MCF 10A (cell line): ENCODE data around the gene TNNI3K. TPM values are rescaled to one million over a fixed set of nuclear protein-coding genes. Genes with fewer than 3 reads are reported as not detected.

Experiments
- BruUV-seq: library from RNA; stranded (reverse); fragments of 400-500 nt; replicated peaks from 2 replicates; lab custom pipeline; 2021; lab: Mats Ljungman, UMichigan
- CTCF ChIA-PET: fragments of 300-600 bp; sonication (Branson Sonifier 250); formaldehyde crosslinking; extraction: SDS; loops from one replicate; lab custom pipeline; 2021; ENCODE audit warnings: antibody characterized with exemption, inconsistent platforms; lab: Yijun Ruan, JAX
- POLR2A ChIA-PET: fragments of 300-600, 350-650 bp; sonication (Branson Sonifier 250); formaldehyde crosslinking; extraction: SDS; loops from one replicate; lab custom pipeline; 2020; ENCODE audit warnings: antibody characterized with exemption, inconsistent platforms; lab: Yijun Ruan, JAX
- DNase-seq: peaks from one replicate; pipeline ENCODE4 v3.0.0-alpha.2; 2018; ENCODE audit not compliant: unreplicated experiment
- H3K27ac Mint-ChIP-seq: one replicate; pipeline ENCODE4 v1.8.0; 2022; ENCODE audit warnings: mild to moderate bottlenecking, low read depth, mixed read lengths; ENCODE audit not compliant: unreplicated experiment
- H3K27me3 Mint-ChIP-seq: one replicate; pipeline ENCODE4 v1.8.0; 2022; ENCODE audit warnings: mixed read lengths; ENCODE audit not compliant: insufficient read depth, unreplicated experiment
- H3K36me3 Mint-ChIP-seq: one replicate; pipeline ENCODE4 v1.8.0; 2022; ENCODE audit warnings: mild to moderate bottlenecking, moderate library complexity, mixed read lengths; ENCODE audit not compliant: insufficient read depth, unreplicated experiment
- H3K4me1 Mint-ChIP-seq: one replicate; pipeline ENCODE4 v1.8.0; 2022; ENCODE audit warnings: mixed read lengths; ENCODE audit not compliant: insufficient read depth, unreplicated experiment
- H3K4me3 Mint-ChIP-seq: one replicate; pipeline ENCODE4 v1.8.0; 2022; ENCODE audit warnings: mild to moderate bottlenecking, moderate library complexity, mixed read lengths; ENCODE audit not compliant: unreplicated experiment
- H3K9me3 Mint-ChIP-seq: one replicate; pipeline ENCODE4 v1.8.0; 2022; ENCODE audit warnings: mixed read lengths; ENCODE audit not compliant: unreplicated experiment
- CTCF ChIP-seq: fragments of 200-600 bp; IDR thresholded peaks from one replicate; pipeline ENCODE4 v1.8.0; 2022; ENCODE audit warnings: antibody characterized with exemption, mild to moderate bottlenecking; ENCODE audit not compliant: unreplicated experiment
- intact Hi-C: fragments of 100-400 bp; cut with micrococcal nuclease; formaldehyde crosslinking; loops from 2 replicates; pipeline ENCODE4 v1.14.1; 2022
- total RNA-seq: library from RNA; stranded (reverse); gene quantifications from 2 replicates; pipeline ENCODE4 v1.2.3, GENCODE V29; 2022

The TNNI3K gene
- total RNA-seq, 1 experiment from 2014 or later = not detected

- Mint-ChIP-seq H3K27ac (no peak overlapping the region), H3K9me3 (no peaks in the 10 kb centered on the region), H3K4me3 (no peak overlapping the region), H3K4me1 (peaks cover 5% of the 10 kb centered on the region), H3K27me3 (no peaks in the 10 kb centered on the region), H3K36me3 (no peaks in the 10 kb centered on the region)
- no TSS peak for BruUV-seq
- no peak for DNase-seq
- no peak for TF ChIP-seq CTCF
- intact Hi-C loops = no loop called here
- POLR2A ChIA-PET = no interaction called here
- CTCF ChIA-PET = interaction anchor here (0.6 to 1.0 kb wide), 2 partner anchors 77 to 1359 kb away, joined by 3 read pairs; no protein-coding TSS in a partner anchor
Measured at GRCh38 chr1:74392186-74392585, 157.0 kb downstream of the TNNI3K start.

GRCh38 chr1:74392840-74393239, 157.7 kb downstream of the TNNI3K start:
- H3K27me3 Mint-ChIP-seq = no peaks in the 10 kb centered on the region
- no peaks in the 10 kb centered on the region for H3K9me3 Mint-ChIP-seq
- ChIA-PET CTCF (interaction anchor here (0.6 to 1.0 kb wide), 2 partner anchors 76 to 1360 kb away, joined by 3 read pairs; no protein-coding TSS in a partner anchor), POLR2A (no interaction called here)
- intact Hi-C loops = no loop called here
- no peak for DNase-seq
- no peaks in the 10 kb centered on the region for H3K36me3 Mint-ChIP-seq
- BruUV-seq = no TSS peak
- no peak overlapping the region for H3K4me3 Mint-ChIP-seq
- peaks cover 5% of the 10 kb centered on the region for H3K4me1 Mint-ChIP-seq
- no peak overlapping the region for H3K27ac Mint-ChIP-seq
- TF ChIP-seq CTCF = no peak

GRCh38 chr1:74395571-74395970, 160.4 kb downstream of the TNNI3K start:
- H3K36me3 Mint-ChIP-seq = no peaks in the 10 kb centered on the region
- ChIA-PET CTCF (interaction anchor here (0.5 kb wide), 1 partner anchor 133 kb away, joined by 3 read pairs; no protein-coding TSS in a partner anchor), POLR2A (no interaction called here)
- H3K27ac Mint-ChIP-seq = no peak overlapping the region
- intact Hi-C loops = no loop called here
- peaks cover 5% of the 10 kb centered on the region for H3K4me1 Mint-ChIP-seq
- no peak for TF ChIP-seq CTCF
- H3K9me3 Mint-ChIP-seq = no peaks in the 10 kb centered on the region
- BruUV-seq = no TSS peak
- H3K27me3 Mint-ChIP-seq = no peaks in the 10 kb centered on the region
- no peak for DNase-seq
- no peak overlapping the region for H3K4me3 Mint-ChIP-seq

GRCh38 chr1:74396462-74396861, 161.3 kb downstream of the TNNI3K start:
- Mint-ChIP-seq H3K9me3 (no peaks in the 10 kb centered on the region), H3K36me3 (no peaks in the 10 kb centered on the region), H3K27me3 (no peaks in the 10 kb centered on the region), H3K4me1 (peaks cover 5% of the 10 kb centered on the region), H3K4me3 (no peak overlapping the region), H3K27ac (no peak overlapping the region)
- POLR2A ChIA-PET = no interaction called here
- BruUV-seq = no TSS peak
- CTCF ChIA-PET = interaction anchor here (0.7 kb wide), 1 partner anchor 176 kb away, joined by 3 read pairs; no protein-coding TSS in a partner anchor
- intact Hi-C loops = no loop called here
- TF ChIP-seq CTCF = no peak
- DNase-seq = no peak
